SK-N-MC (cell line): ENCODE results near the gene EEF2K.

Source experiments
- DNase-seq: peaks from one replicate; pipeline ENCODE4 v3.0.0-alpha.2; 2011; ENCODE audit warnings: low read depth, low spot score
- H3K27ac ChIP-seq: fragments of 200-600 bp; sonication (generic); 2 replicates; pipeline ENCODE4 v1.5.1; 2016; ENCODE audit warnings: mixed run types
- H3K36me3 ChIP-seq: fragments of 200-600 bp; sonication (generic); 2 replicates; pipeline ENCODE4 v1.6.1; 2017; ENCODE audit warnings: antibody characterized with exemption, low read length, mixed read lengths; ENCODE audit not compliant: insufficient read depth
- H3K4me3 ChIP-seq: fragments of 200-600 bp; sonication (generic); 2 replicates; pipeline ENCODE4 v1.5.1; 2016
- H3K9ac ChIP-seq: fragments of 200-600 bp; sonication (generic); 2 replicates; pipeline ENCODE4 v1.8.0; 2017; ENCODE audit warnings: mixed run types, mixed read lengths; ENCODE audit not compliant: insufficient read length
- H3K9me3 ChIP-seq: fragments of 200-600 bp; sonication (generic); 2 replicates; pipeline ENCODE4 v1.6.1; 2017; ENCODE audit warnings: low read depth, mild to moderate bottlenecking, antibody characterized with exemption, low read length, moderate library complexity, mixed read lengths
- EZH2 ChIP-seq: fragments of 200-600 bp; sonication (generic); IDR thresholded peaks from one replicate; pipeline ENCODE4 v1.6.1; 2017; ENCODE audit warnings: antibody characterized with exemption
- FOXP2 ChIP-seq: optimal IDR thresholded peaks from 2 replicates; pipeline ENCODE3; 2011; ENCODE audit warnings: mild to moderate bottlenecking, moderate library complexity; ENCODE audit not compliant: insufficient read depth; ENCODE audit errors: extremely low read length, control extremely low read depth
- POLR2AphosphoS5 ChIP-seq: IDR thresholded peaks from 2 replicates; pipeline ENCODE4 v1.6.1; 2012; ENCODE audit warnings: mild to moderate bottlenecking, low read depth, low read length, borderline replicate concordance

The EEF2K gene

DNA sequence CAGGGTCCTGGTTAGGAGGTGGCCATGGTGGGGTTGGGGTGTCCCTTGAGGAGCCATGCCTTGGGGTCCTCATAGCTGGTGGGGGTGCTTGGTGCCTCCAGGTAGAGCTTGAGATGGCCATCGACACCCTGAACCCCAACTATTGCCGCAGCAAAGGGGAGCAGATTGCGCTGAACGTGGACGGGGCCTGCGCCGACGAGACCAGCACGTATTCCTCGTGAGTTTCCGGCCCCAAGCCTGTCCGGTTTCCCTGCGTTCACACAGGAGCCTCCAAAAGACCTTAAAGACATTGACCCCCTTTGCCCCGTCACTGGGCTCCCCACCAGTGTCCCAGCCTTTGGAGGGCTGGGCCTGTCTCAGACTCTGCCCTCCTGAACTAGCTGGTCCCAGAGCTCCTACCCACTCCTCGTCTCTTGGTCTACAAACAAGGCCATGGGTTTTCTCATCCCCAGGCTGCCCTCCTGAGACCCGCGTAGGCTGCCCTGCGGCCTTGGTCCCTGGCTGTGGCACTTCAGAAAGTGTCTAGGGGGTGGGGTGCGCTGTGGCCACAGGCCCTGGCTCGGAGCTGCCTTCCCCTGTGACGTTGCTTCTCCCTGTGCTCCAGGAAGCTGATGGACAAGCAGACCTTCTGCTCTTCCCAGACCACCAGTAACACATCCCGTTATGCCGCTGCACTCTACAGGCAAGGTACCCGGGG is 102.9 kb downstream of the EEF2K start:
- no peak for DNase-seq
- Histone ChIP-seq H3K9me3 (no peaks in the 10 kb centered on the region), H3K27ac (no peak overlapping the region), H3K36me3 (peaks cover 78% of the 10 kb centered on the region; the same call in 1 of the 2 replicates), H3K9ac (no peak overlapping the region), H3K4me3 (no peak overlapping the region)
- TF ChIP-seq POLR2AphosphoS5: no peak
- TF ChIP-seq EZH2: no peak
- TF ChIP-seq FOXP2: no peak

GRCh38 chr16:22311520-22311919 is 105.4 kb downstream of the EEF2K start:
- Histone ChIP-seq H3K9me3 (no peaks in the 10 kb centered on the region), H3K27ac (no peak overlapping the region), H3K36me3 (peaks cover 74% of the 10 kb centered on the region), H3K4me3 (no peak overlapping the region), H3K9ac (no peak overlapping the region)
- DNase-seq: no peak
- TF ChIP-seq EZH2 (no peak), POLR2AphosphoS5 (no peak), FOXP2 (no peak)

DNA sequence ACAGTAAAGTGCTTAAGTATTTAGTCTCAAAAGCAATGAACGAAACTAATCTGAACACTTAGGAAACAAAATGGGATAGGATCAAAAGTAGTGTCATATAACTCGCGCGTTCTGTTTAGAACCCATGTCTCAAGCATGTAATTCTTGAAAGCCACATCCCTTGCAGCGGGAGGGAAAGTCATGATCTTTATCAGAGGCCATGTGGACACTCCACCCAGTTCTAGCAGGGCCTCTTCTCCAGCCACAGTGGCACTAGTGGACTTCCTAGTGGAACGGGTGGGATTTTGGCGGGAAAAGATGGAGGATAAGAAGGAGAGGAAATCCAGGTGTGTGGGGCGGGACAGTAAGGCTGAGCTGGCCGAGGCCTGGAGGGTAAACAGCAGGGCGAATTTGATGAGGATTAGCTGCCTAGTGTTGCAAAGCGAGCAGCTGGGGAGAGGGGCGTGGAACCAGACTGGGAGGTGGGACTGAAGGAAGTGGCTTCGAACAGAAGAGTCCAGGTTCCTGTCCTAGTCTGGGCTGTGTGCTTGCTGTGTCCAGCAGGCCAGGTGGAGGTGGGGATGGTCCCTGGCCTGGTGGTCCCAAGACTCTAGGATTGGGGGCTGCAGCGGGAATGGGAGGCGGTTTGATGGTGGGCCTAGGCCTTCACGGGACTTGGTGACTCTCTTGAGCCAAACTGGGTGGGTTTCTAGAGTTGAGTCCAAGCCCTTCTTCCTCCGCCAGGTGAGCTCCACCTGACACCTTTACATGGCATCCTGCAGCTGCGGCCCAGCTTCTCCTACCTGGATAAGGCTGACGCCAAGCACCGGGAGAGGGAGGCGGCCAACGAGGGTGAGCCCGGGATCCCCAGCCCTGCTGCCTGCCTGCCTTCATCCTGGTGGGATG is 107.1 kb downstream of the EEF2K start:
- DNase-seq: no peak
- no peak overlapping the region for H3K9ac ChIP-seq
- no peak overlapping the region for H3K27ac ChIP-seq
- H3K9me3 ChIP-seq: no peaks in the 10 kb centered on the region
- no peak overlapping the region for H3K4me3 ChIP-seq
- H3K36me3 ChIP-seq: peaks cover 71% of the 10 kb centered on the region
- no peak for TF ChIP-seq FOXP2
- TF ChIP-seq POLR2AphosphoS5: no peak
- no peak for TF ChIP-seq EZH2

DNA sequence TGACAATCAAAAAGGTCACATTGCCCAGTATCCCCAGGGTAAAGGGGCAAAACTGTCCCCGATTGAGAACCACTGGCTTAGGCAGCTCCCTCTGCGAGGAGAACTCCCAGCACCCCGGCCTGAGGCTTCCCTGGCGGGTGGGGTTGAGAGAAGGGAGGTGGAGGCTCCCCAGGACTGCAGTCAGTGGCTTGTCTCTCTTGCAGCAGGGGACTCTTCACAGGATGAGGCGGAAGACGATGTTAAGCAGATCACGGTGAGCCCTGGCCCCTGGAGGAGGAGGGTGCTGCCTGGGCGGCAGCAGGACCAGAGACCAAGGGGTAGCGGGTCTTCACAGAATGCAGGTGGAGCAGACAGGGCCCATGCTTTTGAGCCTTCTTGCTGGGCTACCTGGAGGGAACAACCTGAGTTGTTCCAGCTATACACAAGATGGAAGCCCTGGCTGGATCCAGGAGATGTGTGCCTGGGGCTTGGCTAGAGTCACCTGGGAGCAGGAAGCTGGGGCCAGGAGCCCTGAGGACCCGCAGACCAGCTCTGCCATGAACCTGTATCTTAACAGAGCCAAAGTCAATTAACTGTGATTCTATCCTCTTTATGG is 107.9 kb downstream of the EEF2K start:
- Histone ChIP-seq H3K9ac (no peak overlapping the region), H3K36me3 (peaks cover 70% of the 10 kb centered on the region), H3K4me3 (no peak overlapping the region), H3K9me3 (no peaks in the 10 kb centered on the region), H3K27ac (no peak overlapping the region)
- no peak for DNase-seq
- TF ChIP-seq EZH2 (no peak), POLR2AphosphoS5 (no peak), FOXP2 (no peak)

DNA sequence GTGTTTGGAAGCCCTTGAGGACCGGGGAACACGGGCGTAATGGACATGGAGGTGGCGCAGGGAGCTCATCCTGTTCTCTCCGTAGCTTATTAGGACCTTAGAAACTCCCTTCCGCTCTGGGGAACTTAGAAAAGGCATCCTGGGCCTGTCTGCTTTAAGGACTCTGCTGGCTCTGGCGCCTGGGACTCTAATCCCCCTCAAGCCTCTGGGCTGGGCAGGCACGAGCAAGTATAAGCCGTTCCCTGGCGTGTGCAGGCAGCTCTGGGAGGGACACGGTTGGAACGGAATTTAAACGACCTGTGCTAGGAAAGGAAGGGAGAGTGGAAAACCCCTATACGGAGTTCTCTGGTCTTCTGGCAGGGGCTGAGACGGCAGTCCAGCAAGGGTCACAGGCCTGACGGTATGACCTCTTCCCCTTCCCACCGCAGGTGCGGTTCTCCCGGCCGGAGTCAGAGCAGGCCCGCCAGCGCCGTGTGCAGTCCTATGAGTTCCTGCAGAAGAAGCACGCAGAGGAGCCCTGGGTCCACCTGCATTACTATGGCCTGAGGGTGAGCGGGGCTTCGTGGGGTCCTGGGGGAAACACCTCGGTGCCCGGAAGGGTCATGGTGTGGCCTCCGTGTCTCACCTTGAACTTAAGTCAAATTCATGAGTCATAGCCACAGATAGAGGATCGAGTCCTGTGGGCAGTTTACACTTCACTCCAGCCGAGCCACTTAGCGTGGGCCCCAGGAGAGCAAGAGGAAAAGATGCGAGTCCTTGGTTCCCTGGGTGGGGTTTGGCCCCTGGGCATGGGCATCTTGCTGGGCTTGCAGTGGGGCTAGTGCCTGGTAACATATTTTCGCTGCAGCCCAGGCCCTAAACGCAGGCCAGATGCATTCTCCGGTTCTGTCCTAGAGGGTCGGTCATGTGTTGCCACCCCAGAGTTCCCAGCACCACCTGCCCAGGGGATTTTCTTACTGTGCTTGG is 108.9 kb downstream of the EEF2K start:
- no peak overlapping the region for H3K4me3 ChIP-seq
- H3K27ac ChIP-seq: no peak overlapping the region
- TF ChIP-seq FOXP2 (no peak), EZH2 (no peak), POLR2AphosphoS5 (no peak)
- no peaks in the 10 kb centered on the region for H3K9me3 ChIP-seq
- H3K36me3 ChIP-seq: peaks cover 63% of the 10 kb centered on the region
- H3K9ac ChIP-seq: no peak overlapping the region
- DNase-seq: no peak

DNA sequence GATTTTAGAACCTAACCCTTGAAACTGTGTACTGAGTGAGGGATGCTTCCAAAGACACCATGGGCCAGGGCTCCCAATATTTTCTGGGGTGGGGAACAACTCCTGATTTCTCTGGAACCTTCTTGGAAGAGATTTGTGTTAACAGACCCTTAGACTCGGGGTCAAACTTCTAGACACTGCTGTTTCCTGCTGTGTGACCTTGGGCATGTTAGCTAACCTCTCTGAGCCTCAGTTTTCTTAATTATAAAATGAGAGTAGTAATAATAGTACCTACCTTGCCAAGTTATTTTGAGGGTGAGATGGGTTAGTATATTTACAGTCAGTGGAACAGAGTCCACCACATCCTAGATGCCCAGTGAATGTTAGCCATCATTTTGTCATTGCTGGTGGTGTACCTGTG is 109.9 kb downstream of the EEF2K start:
- no peak overlapping the region for H3K27ac ChIP-seq
- peaks cover 69% of the 10 kb centered on the region for H3K36me3 ChIP-seq
- TF ChIP-seq FOXP2 (no peak), POLR2AphosphoS5 (no peak), EZH2 (no peak)
- H3K9ac ChIP-seq: no peak overlapping the region
- H3K4me3 ChIP-seq: no peak overlapping the region
- no peak for DNase-seq
- H3K9me3 ChIP-seq: no peaks in the 10 kb centered on the region

GRCh38 chr16:22316411-22316811 is 110.3 kb downstream of the EEF2K start:
- H3K9me3 ChIP-seq: no peaks in the 10 kb centered on the region
- H3K36me3 ChIP-seq: peaks cover 72% of the 10 kb centered on the region
- TF ChIP-seq EZH2 (no peak), FOXP2 (no peak), POLR2AphosphoS5 (no peak)
- no peak overlapping the region for H3K27ac ChIP-seq
- no peak for DNase-seq
- no peak overlapping the region for H3K4me3 ChIP-seq
- H3K9ac ChIP-seq: no peak overlapping the region
